ENCODE measurements around the gene SCN5A.

The SCN5A gene

GRCh38 chr3:38576526-38577370 is 72.7 kb downstream of the SCN5A start:
- DNase-seq, result peak; percentile 54

- DNase-seq, result peak; percentile 17
These were observed 73.4 kb downstream of the SCN5A start for GRCh38 chr3:38576131-38576525.

GRCh38 chr3:38575279-38575843 is 74.1 kb downstream of the SCN5A start:
- peak; percentile 41 for DNase-seq

GRCh38 chr3:38574411-38575278 is 74.8 kb downstream of the SCN5A start:
- DNase-seq, result peak; percentile 30

- peak; percentile 25 for DNase-seq
These were observed 75.9 kb downstream of the SCN5A start for GRCh38 chr3:38573556-38573955.

DNA sequence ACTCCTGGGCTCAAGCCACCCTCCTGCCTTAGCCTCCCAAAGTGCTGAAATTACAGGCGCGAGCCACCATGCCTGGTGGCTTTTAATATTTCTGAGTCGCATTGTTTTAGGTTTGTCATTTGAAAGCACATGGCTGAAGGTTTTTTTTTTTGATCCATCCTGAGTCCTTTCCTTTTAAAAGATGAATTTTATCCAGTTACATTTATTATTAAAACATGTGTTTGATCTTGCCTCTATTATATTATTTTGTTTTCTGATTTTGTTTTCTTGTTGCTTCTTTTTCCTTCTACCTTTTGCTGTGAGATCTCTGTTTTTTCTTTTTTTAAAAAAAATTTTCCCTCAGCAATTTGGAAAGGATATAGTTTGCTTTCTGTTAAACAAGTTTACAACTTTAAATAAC is 76.4 kb downstream of the SCN5A start:
- DNase-seq, result no peak

DNA sequence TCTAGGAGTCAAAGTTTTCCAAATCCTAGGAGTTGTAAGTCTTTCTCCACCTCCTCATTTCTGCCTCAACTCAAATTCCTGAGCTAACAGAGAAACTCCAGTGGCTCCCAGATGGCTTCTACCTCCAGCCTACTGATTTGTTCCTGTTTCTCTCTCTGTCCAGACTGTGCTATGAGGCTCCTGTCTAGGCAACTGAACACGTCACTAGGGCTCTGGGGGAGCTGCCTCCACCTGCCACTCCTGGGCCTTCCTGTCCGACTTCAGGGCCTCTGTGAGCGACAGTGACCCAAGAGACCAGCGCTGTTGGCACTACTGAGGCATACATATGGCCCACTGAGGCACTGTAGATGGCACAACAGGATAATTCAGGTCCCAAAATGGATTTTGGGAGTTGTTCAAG is 82.0 kb downstream of the SCN5A start:
- DNase-seq, result peak; percentile 16

DNA sequence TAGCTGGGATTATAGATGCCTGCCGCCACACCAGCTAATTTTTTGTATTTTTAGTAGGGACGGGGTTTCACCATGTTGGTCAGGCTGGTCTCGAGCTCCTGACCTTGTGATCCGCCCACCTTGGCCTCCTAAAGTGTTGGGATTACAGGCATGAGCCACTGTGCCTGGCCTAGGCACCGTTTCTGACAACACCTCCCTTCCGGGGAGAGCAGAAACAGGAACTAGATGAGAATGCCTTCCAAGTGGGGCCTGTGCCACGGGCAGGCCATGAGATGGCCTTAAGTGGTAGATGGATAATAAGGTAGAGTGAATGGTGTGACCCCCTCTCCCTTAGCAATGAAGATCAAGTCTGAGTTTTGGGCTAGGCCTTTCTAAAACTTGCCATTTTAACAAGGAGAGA is 82.7 kb downstream of the SCN5A start:
- peak; percentile 2 for DNase-seq

GRCh38 chr3:38566215-38566528 is 83.3 kb downstream of the SCN5A start:
- peak; percentile 58 for DNase-seq

DNA sequence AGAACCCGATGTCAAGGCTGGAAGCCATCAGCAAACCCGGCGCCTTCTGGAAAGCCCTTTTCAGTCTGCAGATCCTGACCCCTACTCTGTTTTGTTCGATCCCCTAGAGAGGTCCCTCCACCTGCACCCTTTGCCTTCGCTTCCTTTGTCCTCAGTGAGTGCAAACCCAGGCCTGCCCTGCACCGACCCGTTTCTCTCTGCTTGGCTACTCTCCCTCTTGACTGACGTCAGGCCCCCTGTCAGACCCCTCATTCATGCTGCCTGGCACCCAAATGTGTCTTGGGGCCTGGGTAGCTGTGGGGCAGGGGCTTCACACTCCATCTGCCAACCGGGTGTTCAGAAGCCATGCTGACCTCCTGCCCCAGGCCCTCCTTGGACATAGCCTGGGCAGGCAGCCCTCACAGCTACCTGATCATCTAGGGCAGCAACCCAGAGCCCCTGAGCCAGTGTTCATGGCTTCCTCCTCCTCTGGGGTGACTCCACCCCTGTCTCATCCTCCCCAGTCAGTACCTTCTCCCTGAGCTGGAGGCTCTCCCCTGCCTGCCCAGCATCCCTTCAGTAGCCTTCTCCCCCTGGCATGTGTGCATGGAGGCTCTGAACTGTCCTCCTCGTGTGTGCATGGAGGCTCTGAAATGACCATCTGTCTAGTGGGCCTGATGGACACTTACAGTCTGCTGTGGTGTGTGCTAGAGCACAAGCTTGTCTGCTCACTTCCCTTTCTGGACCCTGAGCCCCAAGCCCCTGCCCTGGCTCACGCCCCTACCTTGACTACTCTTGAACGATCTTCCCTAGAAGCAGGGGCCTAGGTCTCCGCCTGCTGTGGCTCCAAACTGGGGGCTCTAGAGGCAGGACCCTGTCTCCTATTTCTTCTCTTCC is 83.9 kb downstream of the SCN5A start:
- peak; percentile 57 for DNase-seq

DNA sequence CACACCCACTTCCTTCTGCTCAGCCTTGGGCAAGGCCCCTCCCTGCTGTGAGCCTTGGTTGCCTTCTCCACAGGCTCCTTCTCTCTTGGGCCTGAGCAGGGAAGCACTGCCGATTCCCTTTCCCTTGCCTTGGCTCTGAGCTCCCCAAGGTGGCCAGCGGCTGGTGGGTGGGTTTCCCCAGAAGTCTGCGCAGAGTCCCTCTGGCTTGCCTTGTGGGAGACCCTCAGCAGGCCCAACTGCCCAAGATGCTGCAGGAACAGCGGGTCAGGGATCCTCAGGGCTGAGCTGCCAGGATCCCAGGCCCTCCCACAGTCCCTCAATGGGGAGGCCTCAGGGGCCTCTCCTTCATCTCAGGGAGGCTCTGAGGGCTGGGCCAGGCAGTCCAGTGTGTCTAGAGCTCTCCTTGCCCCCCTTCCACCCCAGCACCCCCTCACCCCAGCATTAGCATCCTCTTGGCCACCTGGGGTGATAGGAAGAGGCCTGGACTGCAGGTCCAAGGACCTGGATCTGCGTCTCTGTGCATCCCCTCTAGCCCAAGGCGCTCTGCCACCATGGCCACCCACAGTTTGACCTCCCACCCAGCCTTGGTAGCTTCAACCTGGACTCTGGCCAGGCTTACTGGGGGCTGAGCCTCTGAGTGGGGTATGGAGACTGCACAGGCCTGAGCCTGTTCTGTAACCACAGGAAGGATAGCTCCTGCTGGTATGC is 84.7 kb downstream of the SCN5A start:
- peak; percentile 50 for DNase-seq

GRCh38 chr3:38563886-38564270 is 85.6 kb downstream of the SCN5A start:
- DNase-seq, result peak; percentile 28

DNA sequence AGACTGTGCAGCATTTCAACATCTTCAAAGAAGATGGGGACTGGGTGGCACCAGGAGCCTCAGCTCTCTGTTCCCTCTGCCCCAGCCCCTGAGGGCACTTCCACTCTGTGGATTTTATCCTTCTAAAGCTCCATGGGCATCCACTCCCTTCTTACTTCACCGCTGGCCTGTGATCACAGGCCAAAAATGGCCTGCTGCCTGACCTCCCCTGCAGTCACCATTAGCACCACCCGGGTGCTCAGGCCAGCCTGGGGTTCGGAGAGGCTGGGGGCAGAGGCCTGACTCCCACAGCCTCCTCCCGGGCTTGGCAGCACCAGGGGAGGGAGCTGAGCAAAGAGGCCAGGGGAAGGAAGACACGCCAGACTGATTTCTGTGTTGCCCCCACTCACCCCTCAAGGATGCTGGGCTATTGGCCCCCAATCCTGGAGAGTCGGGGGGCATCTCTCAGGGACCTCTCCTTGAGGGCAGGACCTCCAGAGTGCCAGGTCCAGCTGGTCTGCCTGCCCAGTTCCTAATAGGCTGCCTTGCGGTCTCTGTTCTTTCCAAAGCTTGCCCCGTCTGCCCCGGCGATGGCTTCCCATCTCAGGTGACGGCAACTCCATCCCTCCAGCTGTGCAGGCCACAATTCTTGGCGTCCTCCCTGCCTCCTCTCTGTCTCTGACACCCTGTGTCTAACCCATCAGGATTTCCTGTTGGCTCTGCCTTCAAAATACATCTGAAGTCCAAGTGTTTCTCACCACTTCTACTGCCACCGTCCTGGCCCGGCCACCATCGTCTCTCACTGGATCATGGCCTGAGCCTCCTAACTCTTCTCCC is 86.2 kb downstream of the SCN5A start:
- peak; percentile 47 for DNase-seq

DNA sequence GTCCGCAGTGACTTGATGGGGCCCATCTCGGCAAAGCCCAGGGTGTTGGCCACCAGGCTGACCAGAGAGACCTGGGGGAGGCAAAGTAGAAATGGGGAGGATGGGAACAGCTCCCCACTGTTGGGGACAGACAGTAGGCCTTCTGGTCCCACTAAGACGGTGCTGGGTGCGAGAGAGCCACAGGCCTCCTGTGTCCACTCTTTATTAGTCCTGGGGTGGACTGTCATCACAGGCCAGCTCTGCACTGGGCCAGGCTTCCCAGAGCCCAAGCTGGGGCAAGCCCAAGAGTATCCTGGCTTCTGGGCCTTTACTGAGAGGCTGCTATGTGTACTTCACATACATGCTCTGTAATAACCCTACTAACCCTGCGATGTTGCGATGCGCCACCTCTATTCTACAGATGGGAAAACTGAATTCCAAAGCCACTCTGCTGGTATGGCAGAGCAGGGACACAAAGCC is 87.0 kb downstream of the SCN5A start:
- DNase-seq, result peak; percentile 48

DNA sequence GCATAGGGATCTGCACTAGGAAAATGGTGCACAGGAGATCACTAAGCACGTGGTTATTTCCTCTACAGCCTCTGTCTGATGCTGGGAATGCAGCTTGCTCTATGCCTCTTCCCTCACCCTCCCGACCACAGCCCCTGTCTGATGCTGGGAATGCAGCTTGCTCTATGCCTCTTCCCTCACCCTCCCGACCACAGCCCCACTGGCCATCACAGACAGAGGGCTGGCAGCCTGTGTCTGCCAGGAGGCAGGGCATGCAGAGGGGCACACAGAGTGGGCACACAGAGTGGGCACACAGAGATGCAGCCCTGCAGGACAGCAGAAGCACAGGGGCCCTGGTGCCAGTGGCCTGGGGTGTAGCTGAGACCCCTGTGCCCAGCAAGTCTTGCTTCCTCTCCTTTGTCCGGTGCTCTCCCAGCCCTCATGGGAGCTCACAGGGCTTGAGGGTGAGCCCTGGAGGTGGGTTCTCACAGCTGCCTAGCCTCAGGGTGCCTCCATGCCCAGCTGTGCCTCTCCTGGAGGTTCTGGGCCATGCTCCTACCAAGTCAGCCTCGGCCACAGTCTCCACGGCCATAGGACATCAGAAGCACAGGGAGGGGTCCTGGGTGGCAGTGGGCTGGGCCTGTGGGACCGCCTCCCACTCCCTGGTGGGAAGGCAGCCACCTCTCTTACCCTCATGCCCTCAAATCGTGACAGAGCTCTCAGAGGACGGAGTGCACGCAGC is 87.6 kb downstream of the SCN5A start:
- peak; percentile 34 for DNase-seq

DNA sequence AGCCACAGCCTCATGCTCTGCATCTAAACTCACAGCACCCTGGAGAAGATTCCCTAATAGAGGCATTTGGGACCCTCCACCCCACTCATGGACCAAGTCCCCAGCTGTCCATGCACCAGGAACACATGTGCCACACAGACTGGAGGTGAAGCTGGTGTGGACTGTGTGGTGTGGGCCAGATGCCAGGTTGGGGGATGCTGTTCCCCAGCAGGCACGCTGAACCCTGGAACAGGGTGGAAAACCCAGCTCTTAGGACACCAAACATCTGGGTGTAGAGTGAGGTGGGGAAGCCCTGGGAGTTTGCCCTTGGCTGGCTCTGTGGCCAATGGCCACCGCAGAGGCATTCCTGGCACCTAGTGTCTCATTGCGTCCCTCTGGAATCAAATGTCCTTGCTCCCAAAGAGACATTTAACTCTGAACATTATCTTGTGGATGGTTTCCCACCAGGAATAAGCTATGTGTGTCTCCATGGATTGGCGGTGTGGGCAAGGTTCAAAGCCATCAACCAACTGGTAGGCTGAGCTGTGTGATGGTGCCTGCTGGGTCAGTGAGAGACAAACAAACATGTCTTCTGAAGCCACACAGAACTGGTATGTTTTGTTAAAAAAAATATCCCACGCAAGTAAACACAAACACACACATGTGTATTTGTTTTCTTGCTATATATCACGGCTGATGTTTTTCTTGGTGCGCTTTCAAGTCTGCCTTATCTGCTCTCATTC is 88.3 kb downstream of the SCN5A start:
- DNase-seq, result peak; percentile 41

DNA sequence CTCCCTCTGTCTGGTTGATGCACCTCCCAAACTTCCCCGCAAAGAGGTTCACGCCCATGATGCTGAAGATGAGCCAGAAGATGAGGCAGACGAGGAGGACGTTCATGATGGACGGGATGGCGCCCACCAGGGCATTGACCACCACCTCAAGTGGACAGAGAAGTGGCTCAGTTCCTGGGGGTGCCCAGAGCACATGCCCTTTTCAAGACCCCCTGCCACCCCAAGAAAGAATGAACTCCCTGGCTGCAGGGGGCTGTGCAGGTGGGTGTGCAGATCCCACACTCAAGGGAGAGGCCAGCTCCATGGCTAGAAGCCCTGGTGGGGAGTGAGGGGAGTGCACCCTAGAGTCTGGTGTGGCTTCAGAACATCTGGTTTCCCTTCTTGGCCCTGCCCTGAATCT is 89.2 kb downstream of the SCN5A start:
- DNase-seq, result peak; percentile 45

- DNase-seq, result no peak
These were observed 90.6 kb downstream of the SCN5A start for GRCh38 chr3:38558864-38559263.

DNA sequence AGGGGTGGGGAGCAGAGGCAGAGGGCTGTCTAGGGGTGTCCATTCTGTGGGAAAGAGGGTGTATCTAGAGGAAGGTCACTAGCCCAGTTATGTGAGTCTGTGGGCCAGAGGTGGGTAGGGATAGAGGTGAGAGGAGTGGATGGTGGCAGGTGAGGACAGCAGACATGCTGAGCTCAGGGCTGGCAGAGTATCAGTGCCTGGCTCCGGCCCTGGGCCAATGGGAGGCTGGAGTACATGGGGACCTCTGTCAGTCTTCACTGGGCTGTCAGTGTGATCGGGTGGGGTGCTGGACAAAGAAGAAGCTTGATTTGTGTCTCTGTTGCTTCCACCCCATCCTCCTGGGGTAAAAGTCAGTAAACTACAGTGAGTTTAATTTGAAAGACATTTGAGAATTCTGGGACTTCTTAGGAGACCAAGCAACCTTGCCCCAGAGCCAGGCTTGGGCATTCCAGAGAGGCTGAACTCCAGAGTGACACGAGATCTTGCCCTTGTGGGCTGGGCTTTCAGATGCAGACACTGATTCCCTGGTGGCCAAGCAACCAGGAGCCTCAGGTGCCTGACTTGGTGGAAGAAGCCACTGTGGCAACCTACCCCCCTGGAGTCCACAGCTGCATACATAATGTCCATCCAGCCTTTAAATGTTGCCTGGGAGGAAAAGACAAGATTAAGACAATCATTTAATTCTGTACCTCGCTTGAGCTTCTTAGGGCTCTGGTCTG is 92.7 kb downstream of the SCN5A start:
- DNase-seq, result peak; percentile 36

Data from activated effector memory CD4-positive, alpha-beta T cell treated with anti-CD3 and anti-CD28 coated beads, Interleukin-2, amount 50 U/mL, for 16 hours (primary cell).